ENCODE measurements around the gene ZIM2. TPM values are rescaled to one million over a fixed set of nuclear protein-coding genes. Genes with fewer than 3 reads are reported as not detected.

Gene ZIM2
- polyA plus RNA-seq, 10 donors: 1.1 to 5.5 (median 2.4) TPM

DNA sequence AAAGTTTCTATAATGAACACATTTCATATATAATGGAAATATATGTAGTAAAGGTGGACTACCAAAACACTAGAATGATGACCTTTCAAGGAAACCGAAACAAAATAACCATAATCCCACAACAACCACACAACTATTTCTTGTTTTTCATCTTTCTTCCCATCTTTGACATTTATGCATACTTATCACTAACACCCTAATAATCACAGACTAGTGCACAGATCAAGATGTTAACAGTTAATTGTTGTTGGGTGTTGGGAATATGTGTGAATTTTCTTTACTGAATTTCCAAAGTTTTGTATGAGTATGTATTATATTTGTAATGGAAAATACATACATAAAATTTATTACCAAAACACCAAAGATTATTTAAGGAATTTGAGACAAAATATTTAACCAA lies 30.3 kb downstream of the ZIM2 start:
- no peak for DNase-seq

- no peak for DNase-seq
Observed at GRCh38 chr19:56808717-56809392, 31.7 kb downstream of the ZIM2 start.

- DNase-seq: no peak
Observed at GRCh38 chr19:56806639-56807038, 33.9 kb downstream of the ZIM2 start.

- peak in 2 of 3 donors; percentile 33 to 71 for DNase-seq
Observed at GRCh38 chr19:56778351-56778750, 62.2 kb downstream of the ZIM2 start.

DNA sequence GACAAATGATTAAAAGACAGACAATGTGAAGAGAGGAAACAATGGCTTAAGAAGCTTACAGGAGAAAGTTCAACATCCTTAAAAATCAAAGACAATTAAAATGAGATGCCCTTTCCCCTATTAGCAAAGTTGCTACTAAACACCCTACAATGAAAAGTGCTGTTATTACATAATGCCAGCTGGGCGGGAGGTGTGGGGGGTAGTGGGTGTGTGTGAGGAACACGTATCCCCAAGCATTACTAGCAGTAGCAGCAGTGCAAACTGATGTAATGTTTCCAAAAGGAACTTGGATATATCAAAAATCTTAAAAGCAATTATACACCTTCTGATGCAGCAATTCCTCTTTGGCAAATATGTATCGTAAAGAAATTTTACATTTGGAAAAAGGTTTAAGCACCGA lies 70.9 kb downstream of the ZIM2 start:
- no peak for DNase-seq

GRCh38 chr19:56765137-56765536 lies 75.4 kb downstream of the ZIM2 start:
- DNase-seq: peak; percentile 54 to 91 (median 81)

- no peak for DNase-seq
Observed at GRCh38 chr19:56764196-56764695, 76.3 kb downstream of the ZIM2 start.

GRCh38 chr19:56760842-56761241 lies 79.7 kb downstream of the ZIM2 start:
- DNase-seq: no peak

- no peak for DNase-seq
Observed at GRCh38 chr19:56759531-56759930, 81.0 kb downstream of the ZIM2 start.

GRCh38 chr19:56751078-56751489 lies 89.4 kb downstream of the ZIM2 start:
- peak in 2 of 3 donors; percentile 78 to 91 for DNase-seq

- DNase-seq: no peak
Observed at GRCh38 chr19:56750658-56751057, 89.9 kb downstream of the ZIM2 start.

DNA sequence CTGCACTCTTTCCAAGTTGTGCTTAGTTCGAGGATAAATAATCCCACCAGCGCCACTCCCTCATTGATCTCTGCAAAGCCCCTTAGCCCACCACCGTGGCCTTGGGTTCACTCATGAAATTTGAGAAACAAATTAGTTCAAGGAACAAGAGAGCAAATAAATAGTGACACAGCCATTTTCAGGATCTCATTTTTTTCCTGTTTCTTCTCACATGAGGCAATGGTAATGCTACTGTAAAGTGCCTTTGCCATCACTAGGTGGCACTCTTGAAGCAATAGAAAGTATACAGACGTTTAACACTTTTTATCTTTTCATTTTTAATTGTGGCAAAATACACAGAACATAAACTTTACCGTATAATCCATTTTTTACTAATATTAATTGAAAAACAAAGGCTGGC lies 92.1 kb downstream of the ZIM2 start:
- DNase-seq: peak; percentile 36 to 86 (median 69)

DNA sequence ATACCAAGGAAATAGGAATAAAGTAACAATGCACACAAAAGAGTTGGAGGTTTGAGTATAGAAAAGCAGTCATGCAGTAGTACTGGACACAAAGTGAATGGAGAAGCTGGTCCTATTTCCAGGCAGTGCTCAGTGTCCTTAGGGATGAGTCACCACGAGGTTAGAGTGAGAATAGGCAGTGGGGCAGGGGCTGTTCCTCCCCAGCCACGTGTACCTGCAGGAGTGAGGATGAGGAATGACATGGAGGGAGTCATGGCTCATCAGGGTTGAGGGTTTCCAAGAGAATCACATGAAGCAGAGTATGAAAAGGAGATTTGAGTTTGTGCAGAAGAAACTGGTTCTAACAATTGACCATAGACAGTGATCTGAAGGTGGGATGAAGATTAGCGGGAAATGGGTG lies 94.2 kb downstream of the ZIM2 start:
- DNase-seq: no peak

DNA sequence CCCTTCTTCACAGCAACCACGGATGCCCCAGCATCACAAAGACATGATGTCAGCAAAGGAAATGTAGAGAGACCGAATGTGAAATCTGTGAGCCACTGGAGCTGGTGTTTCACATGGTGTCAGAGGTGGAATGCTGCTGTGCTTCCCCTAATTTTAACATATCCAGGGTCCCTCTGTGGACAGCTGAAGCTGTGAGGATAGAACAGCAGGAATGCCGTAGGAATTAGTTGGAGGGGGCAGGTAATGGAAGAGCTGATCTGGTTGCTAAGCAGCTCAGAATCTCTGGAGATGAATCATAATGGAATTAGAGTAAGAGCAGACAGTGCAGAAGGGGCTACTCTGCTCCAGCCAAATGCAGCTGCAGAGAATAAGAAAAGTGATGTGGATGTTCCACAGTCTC lies 100.0 kb downstream of the ZIM2 start:
- DNase-seq: peak; percentile 20 to 82 (median 56)

- no peak for DNase-seq
Observed at GRCh38 chr19:56736571-56736970, 104.0 kb downstream of the ZIM2 start.

DNA sequence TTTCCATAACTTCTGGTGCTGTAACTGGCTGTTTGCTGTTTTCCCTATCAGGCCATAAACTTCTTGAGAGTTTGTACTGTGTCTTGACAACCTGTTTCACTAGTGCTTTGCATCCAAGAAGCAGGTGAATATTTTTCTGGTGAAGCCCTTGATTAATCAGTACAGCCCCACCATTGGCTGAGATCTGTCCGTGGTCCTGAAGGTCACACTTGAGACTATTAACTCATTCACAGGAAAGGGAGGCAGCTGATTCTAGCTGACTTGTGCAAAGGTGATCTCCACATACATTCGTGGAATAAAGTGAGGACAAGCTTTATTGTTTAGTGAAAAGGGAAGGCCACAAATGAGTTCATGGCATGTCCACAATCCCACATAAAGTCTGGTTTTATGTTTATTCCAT lies 107.5 kb downstream of the ZIM2 start:
- peak in 1 of 3 donors; percentile 48 for DNase-seq

DNA sequence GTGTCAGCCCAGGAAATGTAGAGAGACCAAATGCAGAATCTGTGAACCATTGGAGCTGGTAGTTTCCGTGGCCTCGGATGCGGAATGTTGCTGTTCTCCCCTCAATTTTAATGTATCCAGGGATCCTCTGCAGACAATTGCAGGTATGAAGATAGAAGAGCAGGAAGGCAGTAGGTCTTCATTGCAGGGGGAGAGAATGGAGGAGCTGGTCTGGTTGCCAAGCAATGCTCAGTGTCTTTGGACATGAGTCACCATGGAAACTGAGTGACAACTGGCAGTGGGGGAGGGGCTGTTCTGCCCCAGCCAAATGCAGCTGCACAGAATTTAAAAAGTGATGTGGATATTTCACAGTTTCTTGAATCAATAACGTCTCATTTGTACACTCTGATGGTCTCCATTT lies 112.8 kb downstream of the ZIM2 start:
- DNase-seq: no peak

DNA sequence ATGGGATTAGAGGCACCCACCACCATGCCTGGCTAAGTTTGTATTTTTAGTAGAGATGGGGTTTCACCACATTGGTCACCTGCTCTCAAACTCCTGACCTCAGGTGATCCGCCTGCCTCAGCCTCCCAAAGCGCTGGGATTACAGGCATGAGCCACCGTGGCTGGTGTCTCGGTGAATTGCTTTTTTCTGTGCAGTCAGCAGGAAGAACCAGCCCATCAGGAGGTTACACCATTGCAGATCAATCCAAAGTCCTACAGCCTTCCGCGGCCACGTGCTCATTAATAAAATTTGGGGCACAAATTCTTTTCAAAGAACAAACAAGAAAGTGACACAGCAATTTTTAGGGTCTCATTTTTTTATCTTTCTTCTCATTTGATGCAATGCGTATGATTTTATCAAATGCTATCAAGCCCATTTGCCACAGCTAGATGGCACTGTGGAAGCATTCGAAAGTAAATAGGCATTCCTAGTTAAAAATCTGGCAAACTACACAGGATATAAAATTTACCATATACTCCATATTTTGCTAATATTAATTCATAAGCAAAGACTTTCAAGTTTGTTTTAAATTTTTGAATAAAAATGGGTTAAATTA lies 114.6 kb downstream of the ZIM2 start:
- peak in 1 of 3 donors; percentile 66 for DNase-seq

Other genes starting within 250 kb of the ZIM2 start
- 1 to 10 TPM; 6.3 to 8.3 (median 7.2) TPM for gene ZNF71, start 245.4 kb downstream of the ZIM2 start, polyA plus RNA-seq (ENCODE audit: insufficient read length in 10 of 10)
- gene SMIM17, start 197.6 kb downstream of the ZIM2 start, polyA plus RNA-seq (ENCODE audit: insufficient read length in 10 of 10): 1 to 10 TPM in 9 of 10 donors, under 1 TPM in 1; 0.82 to 2.7 (median 1.4) TPM
- gene ZNF835, start 169.0 kb downstream of the ZIM2 start, polyA plus RNA-seq (ENCODE audit: insufficient read length in 10 of 10): 1 to 10 TPM; 2.3 to 4.6 (median 3.3) TPM
- 100 to 1,000 TPM; 162 to 352 (median 232) TPM for gene PEG3, start within 50 bp of the ZIM2 start, polyA plus RNA-seq (ENCODE audit: insufficient read length in 10 of 10)

Measured in muscle of back (tissue), 11 donors.